ENCODE data around the gene NAIF1. TPM values are rescaled to one million over a fixed set of nuclear protein-coding genes. Genes with fewer than 3 reads are reported as not detected.

NAIF1 gene
- polyA plus RNA-seq, 1 donor from 2014 or later, result 9.9 TPM

- no peak overlapping the region for H3K4me2 ChIP-seq (ENCODE audit: low read length)
- H3K79me2 ChIP-seq (replicated peaks; ENCODE audit: insufficient read depth, low read length), result peaks cover 23% of the 10 kb centered on the region
- H4K20me1 ChIP-seq (ENCODE audit: insufficient read depth), result no peaks in the 10 kb centered on the region
- H3K9ac ChIP-seq (ENCODE audit: low read length), result no peak overlapping the region
- H2AFZ ChIP-seq (ENCODE audit: low read depth, low read length), result no peak overlapping the region
- no peak overlapping the region for H3K4me3 ChIP-seq (ENCODE audit: low read length)
- TF ChIP-seq MXI1 (conservative IDR thresholded peaks at IDR 0.05; ENCODE audit: poor library complexity, severe bottlenecking) (no peak), EZH2 (IDR thresholded peaks at IDR 0.05; ENCODE audit: borderline replicate concordance, insufficient read depth, low read length, poor library complexity, severe bottlenecking) (no peak), RAD21 (conservative IDR thresholded peaks at IDR 0.05) (no peak), POLR2AphosphoS5 (IDR thresholded peaks at IDR 0.05) (no peak)
- no peaks in the 10 kb centered on the region for H3K36me3 ChIP-seq (ENCODE audit: insufficient read depth, low read length)
- no peaks in the 10 kb centered on the region for H3K27me3 ChIP-seq (ENCODE audit: insufficient read depth, low read depth, low read length)
- H3F3A ChIP-seq (ENCODE audit: insufficient read depth, low read length, poor library complexity, severe bottlenecking), result peaks cover 7% of the 10 kb centered on the region
- no peaks in the 10 kb centered on the region for H3K9me2 ChIP-seq (ENCODE audit: insufficient read depth, low read length)
- no peak overlapping the region for H3K27ac ChIP-seq (ENCODE audit: low read length)
- H3K9me3 ChIP-seq (ENCODE audit: low read length), result no peaks in the 10 kb centered on the region
These were observed 29.8 kb upstream of the NAIF1 start for GRCh38 chr9:128096616-128097536.

- peak overlapping the region; percentile 95 for H3K27ac ChIP-seq (ENCODE audit: low read length)
- peak overlapping the region; percentile 62 for H3K4me3 ChIP-seq (ENCODE audit: low read length)
- H3K36me3 ChIP-seq (ENCODE audit: insufficient read depth, low read length), result no peaks in the 10 kb centered on the region
- peaks cover 28% of the 10 kb centered on the region for H3K79me2 ChIP-seq (replicated peaks; ENCODE audit: insufficient read depth, low read length)
- no peaks in the 10 kb centered on the region for H3K9me3 ChIP-seq (ENCODE audit: low read length)
- H4K20me1 ChIP-seq (ENCODE audit: insufficient read depth), result no peaks in the 10 kb centered on the region
- no peaks in the 10 kb centered on the region for H3K27me3 ChIP-seq (ENCODE audit: insufficient read depth, low read depth, low read length)
- H3K4me2 ChIP-seq (ENCODE audit: low read length), result peak overlapping the region; percentile 85
- no peak overlapping the region for H2AFZ ChIP-seq (ENCODE audit: low read depth, low read length)
- TF ChIP-seq POLR2AphosphoS5 (IDR thresholded peaks at IDR 0.05), result no peak
- no peak for TF ChIP-seq EZH2 (IDR thresholded peaks at IDR 0.05; ENCODE audit: borderline replicate concordance, insufficient read depth, low read length, poor library complexity, severe bottlenecking)
- no peak for TF ChIP-seq EP300 (conservative IDR thresholded peaks at IDR 0.05; ENCODE audit: poor library complexity, severe bottlenecking)
- no peak for TF ChIP-seq MXI1 (conservative IDR thresholded peaks at IDR 0.05; ENCODE audit: poor library complexity, severe bottlenecking)
- TF ChIP-seq SMC3 (conservative IDR thresholded peaks at IDR 0.05; ENCODE audit: poor library complexity), result no peak
- TF ChIP-seq RAD21 (conservative IDR thresholded peaks at IDR 0.05), result no peak
- TF ChIP-seq REST (IDR thresholded peaks at IDR 0.05; ENCODE audit: borderline replicate concordance), result no peak
- no peak for TF ChIP-seq TAF1 (IDR thresholded peaks at IDR 0.05; ENCODE audit: low read depth)
- no peak for TF ChIP-seq CTCF (IDR thresholded peaks at IDR 0.05; ENCODE audit: poor library complexity, severe bottlenecking)
- H3K9ac ChIP-seq (ENCODE audit: low read length), result peak overlapping the region; percentile 74
- H3K9me2 ChIP-seq (ENCODE audit: insufficient read depth, low read length), result no peaks in the 10 kb centered on the region
- peaks cover 7% of the 10 kb centered on the region for H3F3A ChIP-seq (ENCODE audit: insufficient read depth, low read length, poor library complexity, severe bottlenecking)
These were observed 27.9 kb upstream of the NAIF1 start for GRCh38 chr9:128094950-128095544.
